GM21576 (cell line): Measurements from ENCODE around the gene HS3ST2.
"Not testable (repeated sequence)": the region's sequence is repeated elsewhere in the genome, so short reads cannot be mapped to it uniquely, and the experiment has no call there.

ENCODE experiments used
- ATAC-seq: cut with Tn5 transposase; IDR thresholded peaks from one replicate; pipeline ENCODE4 v1.9.1; 2021; ENCODE audit warnings: mild to moderate bottlenecking, moderate library complexity; ENCODE audit not compliant: unreplicated experiment

Gene HS3ST2

DNA sequence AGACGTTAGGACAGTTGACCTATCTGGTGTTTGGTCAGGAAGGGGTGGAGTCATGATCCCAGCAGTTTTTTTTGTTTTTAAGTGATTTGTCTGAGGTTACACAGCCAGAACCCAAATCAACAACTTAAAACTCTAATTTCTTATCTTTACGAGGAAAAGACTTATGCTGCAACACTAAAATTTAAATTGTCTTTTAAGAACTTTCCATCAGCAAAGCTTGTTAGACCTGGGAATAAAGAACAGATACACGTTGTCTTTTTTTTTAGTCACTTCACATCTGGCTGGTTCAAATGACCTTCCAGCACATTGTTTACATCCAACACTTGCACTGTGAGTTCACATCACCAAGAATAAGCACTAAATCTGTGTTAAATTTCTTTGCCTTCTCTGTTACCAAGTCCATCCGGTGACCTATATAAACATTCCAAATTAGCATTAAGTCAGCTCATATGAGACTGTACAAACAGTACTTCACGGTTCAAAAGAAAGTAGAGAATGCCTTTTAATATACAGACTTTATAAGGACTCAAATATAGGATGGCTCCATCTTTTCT, 115.0 kb downstream of the HS3ST2 start:
- no peak for ATAC-seq

DNA sequence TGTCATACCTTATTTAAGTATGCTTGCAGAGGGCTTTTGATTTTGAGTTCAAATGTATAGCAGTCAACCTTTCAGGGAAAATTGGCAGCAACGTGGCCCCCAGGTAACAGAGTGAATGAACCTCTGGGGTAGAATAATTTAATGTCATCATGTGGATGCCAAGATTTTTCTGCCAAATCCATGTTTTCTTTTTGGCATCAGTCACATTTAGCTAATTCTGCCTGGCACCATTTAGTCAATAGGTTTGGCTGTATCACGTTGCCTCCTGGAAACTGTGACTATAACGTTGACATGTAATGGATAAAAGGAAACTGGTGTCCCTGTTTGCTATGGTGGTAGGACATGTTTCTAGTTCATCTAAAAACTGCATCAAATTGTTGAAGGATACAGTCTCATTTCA, 115.5 kb downstream of the HS3ST2 start:
- ATAC-seq = no peak

DNA sequence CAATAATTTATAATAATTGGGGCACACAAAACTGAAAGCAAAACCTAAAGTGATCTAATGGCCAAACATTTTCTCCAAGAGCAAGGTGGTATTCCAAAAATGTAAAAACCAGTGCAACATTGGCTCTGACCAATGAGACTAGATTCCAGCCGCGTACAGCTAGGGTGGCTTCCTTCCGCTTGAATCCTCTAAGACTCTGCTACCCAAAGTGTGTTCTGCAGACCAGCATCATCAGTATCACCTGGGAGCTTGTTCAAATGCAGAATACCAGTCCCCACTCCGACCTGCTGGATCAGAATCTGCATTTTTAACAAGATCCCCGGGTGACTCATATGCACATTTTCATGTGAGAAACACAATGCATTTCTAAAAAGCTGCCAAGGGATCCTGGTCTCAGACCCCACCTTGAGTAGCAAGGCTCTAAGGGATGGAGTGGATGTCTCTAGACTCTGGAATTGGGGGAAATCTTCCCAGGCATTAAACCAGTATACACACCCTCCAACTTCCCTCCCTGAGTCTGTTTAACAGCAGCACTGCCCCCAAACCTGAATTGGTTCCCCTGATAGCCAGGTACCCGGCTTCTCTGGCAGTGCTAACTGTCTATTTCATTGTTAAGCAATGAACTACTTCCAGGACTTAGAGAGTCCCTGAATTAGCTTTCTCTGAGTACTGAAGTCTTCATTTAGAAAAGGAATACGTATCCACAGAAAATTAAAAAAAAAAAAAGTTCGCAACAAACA, 118.2 kb downstream of the HS3ST2 start:
- ATAC-seq = no peak

DNA sequence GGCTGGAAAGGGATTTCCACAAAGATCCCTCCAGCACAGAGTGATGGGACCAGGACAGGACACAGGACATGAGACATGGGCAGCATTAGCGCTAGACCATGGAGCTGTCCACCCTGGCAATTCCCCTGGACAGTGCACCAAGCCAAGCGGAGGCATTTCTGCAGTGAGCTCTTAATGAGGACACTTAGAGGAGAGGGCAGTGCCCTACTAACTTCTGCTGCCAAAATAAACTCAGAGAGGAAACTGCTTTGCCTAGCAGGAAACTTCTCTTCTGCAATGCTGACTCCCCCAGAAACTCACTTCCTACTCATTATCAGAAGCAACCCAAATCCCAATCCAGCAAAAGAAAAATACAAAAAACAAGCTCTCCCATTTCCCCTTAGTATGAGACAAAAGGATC, 119.2 kb downstream of the HS3ST2 start:
- no peak for ATAC-seq

DNA sequence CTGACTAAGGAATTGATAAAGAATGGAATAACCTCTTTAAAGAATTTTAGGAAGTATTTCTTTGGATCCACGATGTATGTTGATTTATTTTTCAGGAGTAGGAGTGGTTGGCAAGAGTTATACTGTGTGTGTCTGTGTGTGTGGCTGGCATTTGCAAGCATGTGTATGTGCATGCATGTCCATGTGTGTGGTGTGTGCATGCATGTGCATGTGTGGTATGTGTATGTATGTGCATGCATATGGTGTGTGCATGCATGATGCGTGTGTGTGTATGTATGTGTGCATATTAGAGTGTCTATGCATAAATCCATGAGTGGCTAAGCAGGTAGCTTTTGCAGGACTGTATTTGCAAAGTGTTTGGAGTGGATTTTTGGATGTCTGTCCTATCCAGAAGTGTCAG, 120.8 kb downstream of the HS3ST2 start:
- no peak for ATAC-seq

DNA sequence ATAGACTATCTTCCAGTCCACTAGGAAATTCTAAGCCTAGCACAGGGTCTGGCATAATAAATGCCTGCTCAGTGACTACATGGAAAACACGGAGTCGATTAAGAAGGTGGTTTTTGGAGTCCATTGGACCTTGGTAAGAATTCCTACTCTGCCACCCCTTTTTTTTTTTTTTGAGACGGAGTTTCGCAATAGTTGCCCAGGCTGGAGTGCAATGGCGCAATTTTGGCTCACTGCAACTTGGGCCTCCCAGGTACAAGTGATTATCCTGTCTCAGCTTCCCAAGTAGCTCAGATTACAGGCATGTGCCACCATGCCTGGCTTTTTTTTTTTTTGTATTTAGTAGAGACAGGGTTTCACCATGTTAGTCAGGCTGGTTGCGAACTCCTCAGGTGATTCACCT, 123.2 kb downstream of the HS3ST2 start:
- no peak for ATAC-seq

DNA sequence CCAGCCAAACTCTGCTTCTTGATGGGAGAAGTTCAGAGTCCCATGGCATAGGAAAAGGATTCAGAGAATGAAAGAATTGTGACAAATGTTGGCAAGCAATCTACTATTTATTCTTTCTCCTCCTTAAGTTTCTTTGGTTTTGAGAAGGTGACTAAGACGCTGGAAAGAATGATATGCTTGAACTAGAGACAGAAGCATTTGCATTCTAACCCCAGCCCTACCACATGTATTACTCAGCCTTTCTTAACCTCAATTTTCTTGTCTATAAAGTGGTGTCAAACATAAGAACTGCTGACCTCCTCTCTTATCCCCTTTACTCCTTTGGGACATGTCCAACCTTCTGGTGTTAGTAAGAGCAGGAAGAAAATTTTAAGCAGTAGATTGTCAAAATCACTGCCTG, 124.7 kb downstream of the HS3ST2 start:
- ATAC-seq = no peak

DNA sequence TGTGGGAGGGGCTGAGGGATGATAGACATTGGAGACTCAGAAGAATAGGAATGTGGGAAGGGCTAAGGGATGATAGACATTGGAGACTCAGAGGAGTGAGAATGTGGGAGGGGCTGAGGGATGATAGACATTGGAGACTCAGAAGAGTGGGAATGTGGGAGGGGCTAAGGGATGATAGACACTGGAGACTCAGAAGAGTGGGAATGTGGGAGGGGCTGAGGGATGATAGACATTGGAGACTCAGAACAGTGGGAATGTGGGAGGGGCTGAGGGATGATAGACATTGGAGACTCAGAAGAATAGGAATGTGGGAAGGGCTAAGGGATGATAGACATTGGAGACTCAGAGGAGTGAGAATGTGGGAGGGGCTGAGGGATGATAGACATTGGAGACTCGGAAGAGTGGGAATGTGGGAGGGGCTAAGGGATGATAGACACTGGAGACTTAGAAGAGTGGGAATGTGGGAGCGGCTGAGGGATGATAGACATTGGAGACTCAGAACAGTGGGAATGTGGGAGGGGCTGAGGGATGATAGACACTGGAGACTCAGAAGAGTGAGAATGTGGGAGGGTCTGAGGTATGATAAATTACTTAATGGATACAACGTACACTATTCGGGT, 125.9 kb downstream of the HS3ST2 start:
- not testable (repeated sequence) for ATAC-seq

DNA sequence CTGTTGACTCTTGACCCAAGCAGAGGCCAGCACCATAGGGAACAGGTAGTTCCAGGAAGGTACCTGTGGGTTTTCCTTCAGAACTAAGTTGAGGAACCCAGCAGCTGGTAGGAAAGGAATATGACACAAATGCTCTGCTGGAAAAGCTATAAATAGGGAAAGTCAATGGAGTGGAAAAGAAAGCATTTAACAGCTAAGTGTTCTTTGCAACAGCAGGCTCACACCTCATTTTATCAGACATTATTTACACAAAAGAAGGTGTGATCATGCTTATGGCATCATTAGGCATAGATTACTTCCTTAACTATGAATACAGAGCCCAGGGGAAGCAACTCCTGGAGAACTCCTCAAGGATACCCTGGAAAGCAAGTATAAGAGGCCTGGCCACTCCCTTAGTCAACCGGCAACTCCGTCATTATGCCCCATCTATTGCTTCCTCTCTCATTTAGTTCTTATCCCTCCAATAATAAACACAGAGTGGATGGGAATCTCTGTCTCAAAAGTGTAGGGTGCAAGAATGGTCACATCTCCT, 128.1 kb downstream of the HS3ST2 start:
- no peak for ATAC-seq

DNA sequence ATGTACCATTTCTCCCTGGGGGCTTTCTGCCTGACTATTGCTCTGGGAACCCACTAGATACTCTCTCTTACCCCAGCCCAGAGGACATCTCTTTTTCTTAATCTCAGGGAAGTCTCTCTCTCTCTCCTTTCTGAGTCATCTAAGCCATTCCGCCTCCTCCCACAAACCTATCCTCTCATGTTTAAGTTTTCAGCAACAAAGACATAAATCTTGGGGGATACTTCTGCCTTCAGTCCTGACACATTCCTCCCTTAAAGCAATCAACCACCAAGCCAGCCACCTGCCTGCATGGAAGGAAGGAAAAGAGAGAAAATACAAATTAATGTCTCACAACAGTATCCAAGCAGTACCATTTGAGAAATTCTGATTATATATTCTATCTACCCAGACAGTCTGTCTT, 128.8 kb downstream of the HS3ST2 start:
- no peak for ATAC-seq

DNA sequence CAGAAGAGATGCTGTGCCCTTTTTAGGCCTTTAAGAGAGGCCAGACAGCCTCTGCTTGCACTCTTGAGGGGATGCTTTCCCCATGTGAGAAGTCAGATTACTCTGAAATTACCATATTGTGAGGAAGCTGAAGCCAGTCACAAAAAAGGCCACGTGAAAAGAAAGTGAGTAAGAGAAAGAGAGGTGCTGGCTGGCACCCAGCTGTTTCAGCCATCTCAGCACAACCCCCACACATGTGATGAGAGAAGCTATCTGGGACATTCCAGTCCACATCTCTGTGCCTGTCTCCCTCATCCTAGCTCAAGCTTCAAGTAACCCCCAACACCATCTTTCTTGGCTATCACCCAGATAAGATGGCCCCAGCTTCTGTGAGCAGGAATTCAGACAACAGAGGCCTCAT, 131.4 kb downstream of the HS3ST2 start:
- no peak for ATAC-seq

DNA sequence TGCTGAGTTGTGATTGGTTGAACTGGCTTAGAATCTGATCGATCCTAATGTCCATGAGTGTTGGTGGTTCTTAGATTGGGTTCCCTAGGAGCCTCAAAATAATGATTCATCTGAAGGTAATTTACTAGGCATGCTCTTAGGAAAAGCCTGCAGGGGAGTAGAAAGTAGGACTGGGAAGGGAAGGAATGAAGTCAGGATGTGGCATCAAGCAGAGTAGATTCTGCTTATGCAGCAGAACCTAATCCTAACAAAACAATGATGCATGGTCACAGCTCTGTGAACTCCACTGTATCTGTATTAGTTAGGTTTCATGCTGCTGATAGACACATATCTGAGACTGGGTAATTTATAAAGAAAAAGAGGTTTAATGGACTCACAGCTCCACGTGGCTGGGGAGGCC, 132.5 kb downstream of the HS3ST2 start:
- no peak for ATAC-seq

DNA sequence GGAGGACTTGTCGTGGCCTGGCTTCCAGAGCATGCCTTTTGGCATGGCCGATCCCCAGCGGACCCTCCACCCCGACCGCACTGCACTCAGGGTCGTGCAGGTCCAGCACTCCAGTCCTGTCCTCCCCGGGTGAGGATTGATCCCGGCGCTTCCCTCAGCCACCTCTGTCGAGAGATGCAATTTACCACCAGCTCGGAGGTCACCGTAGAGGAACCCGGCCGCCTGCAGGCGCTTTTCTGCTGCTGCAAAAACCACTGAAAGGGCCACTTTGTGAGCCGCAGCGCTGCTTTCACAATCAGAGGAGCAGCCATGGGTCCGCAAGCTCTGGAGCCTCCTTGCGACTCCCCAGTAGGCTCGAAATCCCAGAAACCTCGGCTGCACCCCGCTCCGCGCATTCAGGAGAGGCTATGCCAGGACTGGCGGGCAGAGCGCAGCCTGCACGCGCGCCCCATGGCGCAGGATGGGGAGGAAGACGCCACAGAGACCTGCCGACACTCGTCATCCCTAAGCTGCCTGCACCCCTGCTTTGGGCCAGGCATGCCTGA, 134.2 kb downstream of the HS3ST2 start:
- no peak for ATAC-seq

DNA sequence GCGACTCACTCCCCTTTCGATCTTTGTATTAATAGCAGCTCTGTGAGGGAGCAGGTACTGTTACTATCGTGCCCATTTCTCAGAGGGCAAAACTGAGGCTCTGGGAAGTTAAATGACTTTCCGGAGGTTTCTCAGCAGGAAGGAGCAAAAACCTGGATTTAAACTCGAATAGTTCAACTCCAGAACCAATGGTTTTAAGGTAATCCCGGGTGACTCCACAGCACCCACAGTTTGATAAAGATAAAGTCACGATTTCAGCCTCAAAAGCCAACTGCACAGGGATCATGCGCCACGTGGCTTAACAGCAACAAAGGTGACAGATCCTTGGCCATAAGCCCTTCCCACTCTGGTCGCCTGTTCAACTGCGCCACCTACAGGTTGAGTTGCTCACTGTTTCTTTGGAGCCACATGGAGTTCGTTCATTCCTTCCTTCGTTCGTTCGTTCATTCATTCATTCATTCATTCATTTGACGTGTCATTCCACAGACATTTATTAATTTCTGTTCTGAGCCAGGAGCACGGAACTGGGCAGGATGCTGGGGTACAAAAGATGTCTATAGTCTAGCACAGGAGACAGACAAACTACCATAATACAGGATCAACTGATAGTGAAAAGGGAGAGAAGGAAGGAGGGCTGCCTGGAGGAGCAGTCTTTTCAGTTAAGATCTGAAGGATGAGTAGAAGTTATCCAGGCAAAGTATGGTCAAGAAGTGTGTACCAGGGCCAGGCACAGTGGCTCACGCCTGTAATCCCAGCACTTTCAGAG, 134.8 kb downstream of the HS3ST2 start:
- ATAC-seq = no peak

DNA sequence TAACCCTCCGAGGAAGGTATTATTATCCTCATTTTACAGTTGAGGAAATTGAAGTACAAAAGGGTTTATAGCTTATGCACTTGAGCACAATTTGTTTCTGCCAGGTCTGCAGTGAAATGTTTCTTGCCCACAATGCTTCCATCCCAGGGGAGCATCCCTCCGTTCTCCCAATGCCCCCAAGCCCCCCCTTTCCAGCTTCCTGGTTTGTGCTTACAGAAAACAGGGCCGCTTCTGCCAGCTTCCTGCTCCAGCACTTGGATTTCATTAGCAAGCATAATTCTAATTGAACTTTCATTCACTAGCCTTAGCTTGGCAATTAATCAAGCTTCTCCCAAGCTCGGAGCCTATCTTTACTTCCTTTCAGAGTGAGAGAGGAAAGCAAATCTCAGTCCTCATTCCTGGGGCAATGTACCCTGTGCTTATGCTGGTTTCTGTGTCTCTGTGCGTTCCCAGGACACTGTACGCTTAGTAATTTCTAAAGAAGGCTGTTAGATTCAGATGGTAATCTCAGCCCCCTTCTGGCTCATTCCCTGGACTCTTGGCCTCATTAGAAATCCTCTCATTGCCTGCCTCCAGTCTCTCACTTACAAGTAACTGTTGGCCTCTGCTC, 141.6 kb downstream of the HS3ST2 start:
- ATAC-seq = no peak

DNA sequence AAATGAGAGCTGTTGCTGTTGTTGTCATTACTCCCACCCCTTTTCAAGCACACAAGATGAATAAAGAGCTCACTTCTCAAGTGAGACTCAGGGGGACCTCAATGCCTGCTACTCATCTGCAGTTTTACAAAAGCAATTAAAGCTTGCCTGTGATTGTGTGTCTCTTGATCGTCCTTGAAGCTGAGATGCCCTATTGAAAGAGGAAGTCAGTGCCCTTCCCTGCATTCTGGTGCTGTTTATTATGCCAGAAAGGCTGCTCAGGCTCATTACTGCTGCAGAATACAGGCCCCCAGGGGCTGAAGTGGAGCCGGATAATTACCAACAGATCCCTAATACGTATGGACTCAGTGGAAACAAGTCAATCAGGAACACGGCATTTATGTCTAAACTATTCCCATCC, 147.2 kb downstream of the HS3ST2 start:
- no peak for ATAC-seq

DNA sequence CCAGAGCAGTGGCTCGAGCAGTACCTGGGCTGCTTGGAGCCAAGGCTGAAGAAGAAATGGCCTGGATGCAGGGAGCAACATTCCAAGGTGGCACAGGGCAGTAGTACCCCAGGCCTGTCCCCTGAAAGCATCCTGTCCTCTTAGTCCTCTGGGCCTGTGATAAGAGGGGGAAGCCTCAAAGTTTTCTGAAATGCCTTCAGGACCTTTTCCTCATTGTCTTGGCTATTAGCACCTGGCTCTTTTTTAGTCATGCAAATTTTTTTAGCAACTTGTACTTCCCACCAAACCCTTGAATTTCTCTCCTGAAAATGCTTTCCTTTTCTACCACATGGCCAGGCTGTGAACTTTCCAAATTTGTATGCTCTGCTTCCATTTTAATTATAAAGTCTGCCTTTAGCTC, 148.9 kb downstream of the HS3ST2 start:
- ATAC-seq = no peak
